IMR-90 (cell line): ENCODE data around the gene KIF16B. TPM values are rescaled to one million over a fixed set of nuclear protein-coding genes. Genes with fewer than 3 reads are reported as not detected.

Source experiments
- ATAC-seq: fragments of 200-7000 bp; cut with Tn5 transposase; 2 replicates; pipeline ENCODE4 v1.9.1; 2020; ENCODE audit warnings: low read depth, mild to moderate bottlenecking, moderate library complexity
- BruUV-seq: library from RNA; stranded (reverse); fragments of 400-500 nt; replicated peaks from 2 replicates; lab custom pipeline; 2021; lab: Mats Ljungman, UMichigan
- CTCF ChIA-PET: fragments of 300-600 bp; formaldehyde crosslinking; extraction: SDS; loops from one replicate; lab custom pipeline; 2021; ENCODE audit warnings: antibody characterized with exemption; lab: Yijun Ruan, JAX
- POLR2A ChIA-PET: fragments of 300-600 bp; sonication (Branson Sonifier 250); formaldehyde crosslinking; loops from one replicate; lab custom pipeline; 2022; ENCODE audit warnings: antibody characterized with exemption; ENCODE audit not compliant: unreplicated experiment; lab: Charles Lee
- DNase-seq: peaks from one replicate; pipeline ENCODE4 v3.0.0; 2013
- H2AFZ ChIP-seq: replicated peaks from 2 replicates; pipeline ENCODE3; 2013; ENCODE audit warnings: low read length, mild to moderate bottlenecking; ENCODE audit not compliant: poor library complexity
- H2AK5ac ChIP-seq: 2 replicates; pipeline ENCODE4 v1.6.1; 2013; ENCODE audit warnings: low read depth, low read length, inconsistent platforms
- H2AK9ac ChIP-seq: replicated peaks from 2 replicates; pipeline ENCODE3; 2013; ENCODE audit warnings: mild to moderate bottlenecking, low read depth, low read length, moderate library complexity; ENCODE audit not compliant: poor library complexity
- H2BK120ac ChIP-seq: 2 replicates; pipeline ENCODE4 v1.6.1; 2013; ENCODE audit warnings: low read depth, low read length, inconsistent platforms
- H2BK15ac ChIP-seq: 3 replicates; pipeline ENCODE4 v1.6.1; 2013; ENCODE audit warnings: low read depth, low read length, inconsistent platforms
- H2BK20ac ChIP-seq: 2 replicates; pipeline ENCODE4 v1.6.1; 2013; ENCODE audit warnings: low read depth, mild to moderate bottlenecking, inconsistent platforms, low read length, moderate library complexity
- H2BK5ac ChIP-seq: 2 replicates; pipeline ENCODE4 v1.6.1; 2013; ENCODE audit warnings: mild to moderate bottlenecking, low read depth, low read length, inconsistent platforms; ENCODE audit not compliant: poor library complexity, severe bottlenecking
- H3K14ac ChIP-seq: replicated peaks from 2 replicates; pipeline ENCODE4 v1.6.1; 2013; ENCODE audit warnings: low read depth, low read length, inconsistent platforms
- H3K18ac ChIP-seq: 2 replicates; pipeline ENCODE4 v1.6.1; 2013; ENCODE audit warnings: low read depth, low read length, control low read depth
- H3K23ac ChIP-seq: 2 replicates; pipeline ENCODE4 v1.6.1; 2013; ENCODE audit warnings: low read depth, low read length, inconsistent platforms
- H3K27ac ChIP-seq: 2 replicates; pipeline ENCODE4 v1.5.1; 2013; ENCODE audit warnings: mild to moderate bottlenecking, control low read depth, low read length; ENCODE audit not compliant: insufficient read depth
- H3K27me3 ChIP-seq: 2 replicates; pipeline ENCODE4 v1.6.1; 2013; ENCODE audit warnings: low read length; ENCODE audit not compliant: control insufficient read depth, insufficient read depth
- H3K36me3 ChIP-seq: 2 replicates; pipeline ENCODE4 v1.6.1; 2013; ENCODE audit warnings: low read length, mixed read lengths; ENCODE audit not compliant: control insufficient read depth, insufficient read depth
- H3K4ac ChIP-seq: 2 replicates; pipeline ENCODE4 v1.6.1; 2013; ENCODE audit warnings: low read depth, low read length, inconsistent platforms
- H3K4me1 ChIP-seq: 2 replicates; pipeline ENCODE4 v1.6.1; 2013; ENCODE audit warnings: low read length, mixed read lengths; ENCODE audit not compliant: control insufficient read depth, insufficient read depth
- H3K4me2 ChIP-seq: 2 replicates; pipeline ENCODE4 v1.6.1; 2013; ENCODE audit warnings: low read depth, mild to moderate bottlenecking, control low read depth, low read length, moderate library complexity
- H3K4me3 ChIP-seq: 2 replicates; pipeline ENCODE4 v1.5.1; 2013; ENCODE audit warnings: low read depth, mild to moderate bottlenecking, control low read depth, low read length, moderate library complexity; ENCODE audit not compliant: insufficient read depth
- H3K56ac ChIP-seq: 2 replicates; pipeline ENCODE4 v1.6.1; 2013; ENCODE audit warnings: low read length, inconsistent platforms; ENCODE audit not compliant: insufficient read depth; ENCODE audit errors: extremely low read depth
- H3K79me1 ChIP-seq, 2 experiments: 2 replicates each; pipeline ENCODE4 v1.6.1; 2013; ENCODE audit warnings: low read length in 2 of 2, inconsistent platforms in 1 of 2, low read depth in 1 of 2
- H3K9ac ChIP-seq: 2 replicates; pipeline ENCODE4 v1.6.1; 2013; ENCODE audit warnings: low read depth, low read length, control low read depth
- H3K9me1 ChIP-seq: 2 replicates; pipeline ENCODE4 v1.6.1; 2013; ENCODE audit warnings: low read length, inconsistent platforms; ENCODE audit not compliant: insufficient read depth
- H3K9me3 ChIP-seq: 2 replicates; pipeline ENCODE4 v1.6.1; 2013; ENCODE audit warnings: low read length; ENCODE audit not compliant: control insufficient read depth, insufficient read depth
- H4K20me1 ChIP-seq: 2 replicates; pipeline ENCODE4 v1.6.1; 2013; ENCODE audit warnings: low read length, inconsistent platforms; ENCODE audit not compliant: insufficient read depth
- H4K5ac ChIP-seq: 2 replicates; pipeline ENCODE4 v1.6.1; 2013; ENCODE audit warnings: mild to moderate bottlenecking, low read depth, low read length, control low read depth
- H4K8ac ChIP-seq, 2 experiments: 2 replicates each; pipeline ENCODE4 v1.6.1; 2013; ENCODE audit warnings: low read depth in 2 of 2, low read length in 2 of 2, control low read depth in 1 of 2, inconsistent platforms in 1 of 2
- H4K91ac ChIP-seq: 2 replicates; pipeline ENCODE4 v1.6.1; 2013; ENCODE audit warnings: low read depth, low read length, inconsistent platforms; ENCODE audit not compliant: insufficient read depth
- BHLHE40 ChIP-seq: fragments of 150-350 bp; IDR thresholded peaks from 2 replicates; pipeline ENCODE4 v1.6.1; 2016; ENCODE audit warnings: mild to moderate bottlenecking, low read depth, low read length
- CEBPB ChIP-seq: IDR thresholded peaks from 2 replicates; pipeline ENCODE4 v1.6.1; 2012; ENCODE audit warnings: low read depth, low read length, improper control_type of control experiment
- FOS ChIP-seq: fragments of 150-350 bp; IDR thresholded peaks from 2 replicates; pipeline ENCODE4 v1.6.1; 2016; ENCODE audit warnings: low read depth, low read length
- MAZ ChIP-seq: IDR thresholded peaks from 2 replicates; pipeline ENCODE4 v1.6.1; 2012; ENCODE audit warnings: low read depth, mild to moderate bottlenecking, low read length, improper control_type of control experiment, moderate library complexity, borderline replicate concordance
- RAD21 ChIP-seq: IDR thresholded peaks from 2 replicates; pipeline ENCODE4 v1.6.1; 2012; ENCODE audit warnings: low read length, improper control_type of control experiment
- RFX5 ChIP-seq: IDR thresholded peaks from 2 replicates; pipeline ENCODE4 v1.8.0; 2012; ENCODE audit warnings: low read depth, mild to moderate bottlenecking, low read length, moderate library complexity
- WGBS, 2 experiments: methylation state at CpG; one replicate each; pipeline versions ENCODE4 v1.1.5 to v1.1.7; 2013; ENCODE audit warnings: missing lambda C conversion rate in 2 of 2; ENCODE audit not compliant: insufficient read length in 1 of 2; ENCODE audit errors: extremely low coverage in 2 of 2; 5-methylcytosine and 5-hydroxymethylcytosine counted together
- dilution Hi-C: fragments of 300-500 bp; cut with HindIII; formaldehyde crosslinking; loops from one replicate; pipeline ENCODE4 v1.14.3; 2018; ENCODE audit warnings: low sequenced_read_pairs; ENCODE audit not compliant: unreplicated experiment
- in situ Hi-C: fragments of 300-500 bp; cut with MboI; formaldehyde crosslinking; loops from 3 replicates; pipeline ENCODE4 v1.14.3; 2019; ENCODE audit warnings: low sequenced_read_pairs, inconsistent platforms, mixed read lengths
- intact Hi-C: fragments of 100-400 bp; cut with micrococcal nuclease; formaldehyde crosslinking; loops from 2 replicates; pipeline ENCODE4 v1.10.0; 2022
- polyA plus RNA-seq, 3 experiments: library from polyadenylated mRNA; depleted of rRNA; stranded (reverse); fragments of >200 nt; gene quantifications; 2 replicates each; pipeline ENCODE4 v1.2.3, GENCODE V29; 2012; ENCODE audit warnings: low replicate concordance in 1 of 3
- total RNA-seq: library from RNA; depleted of rRNA; stranded (reverse); fragments of >200 nt; gene quantifications from 2 replicates; pipeline ENCODE4 v1.2.3, GENCODE V29; 2012

The KIF16B gene
- total and polyA plus RNA-seq, 2 of the 4 experiments (the other 2 are of a cell fraction) = 4.7 to 10.0 TPM

GRCh38 chr20:16352321-16352720 lies 220.9 kb downstream of the KIF16B start:
- Histone ChIP-seq H3K27ac (no peak overlapping the region), H3K4me2 (no peak overlapping the region), H4K20me1 (no peaks in the 10 kb centered on the region), H3K4me3 (no peak overlapping the region), H2BK15ac (no peak overlapping the region), H3K9me1 (no peaks in the 10 kb centered on the region), H3K56ac (no peak overlapping the region), H2AK9ac (no peak overlapping the region), H3K79me1 (no peaks in the 10 kb centered on the region), H4K5ac (no peak overlapping the region), H2AFZ (no peak overlapping the region), H3K9me3 (no peaks in the 10 kb centered on the region), H3K23ac (no peak overlapping the region), H3K4ac (no peak overlapping the region), H2AK5ac (no peak overlapping the region), H4K8ac (no peak overlapping the region), H3K9ac (no peak overlapping the region), H3K27me3 (no peaks in the 10 kb centered on the region), H3K18ac (no peak overlapping the region), H2BK20ac (no peak overlapping the region), H3K4me1 (no peaks in the 10 kb centered on the region), H2BK120ac (no peak overlapping the region), H3K36me3 (no peaks in the 10 kb centered on the region), H2BK5ac (no peak overlapping the region), H4K91ac (no peak overlapping the region), H3K14ac (no peak overlapping the region)
- BruUV-seq = no TSS peak
- TF ChIP-seq MAZ (no peak), FOS (no peak), BHLHE40 (no peak), CEBPB (no peak), RFX5 (no peak), RAD21 (no peak)
- ATAC-seq (no peak), DNase-seq (no peak)
- intact Hi-C loops = no loop called here
- CTCF ChIA-PET = interaction anchor here (0.6 kb wide), 2 partner anchors 8 to 16 kb away, joined by 3 read pairs; no protein-coding TSS in a partner anchor
- dilution Hi-C loops = no loop called here
- POLR2A ChIA-PET = no interaction called here
- in situ Hi-C loops = no loop called here
- WGBS, 2 experiments = no CpG with 5 or more reads among the region's 4 CpGs
